SK-N-MC (cell line): ENCODE measurements around the gene PHKA2.

Experiments used
- EZH2 ChIP-seq: fragments of 200-600 bp; sonication (generic); IDR thresholded peaks from one replicate; pipeline ENCODE4 v1.6.1; 2017; ENCODE audit warnings: antibody characterized with exemption
- FOXP2 ChIP-seq: optimal IDR thresholded peaks from 2 replicates; pipeline ENCODE3; 2011; ENCODE audit warnings: mild to moderate bottlenecking, moderate library complexity; ENCODE audit not compliant: insufficient read depth; ENCODE audit errors: extremely low read length, control extremely low read depth
- POLR2AphosphoS5 ChIP-seq: IDR thresholded peaks from 2 replicates; pipeline ENCODE4 v1.6.1; 2012; ENCODE audit warnings: mild to moderate bottlenecking, low read depth, low read length, borderline replicate concordance

- TF ChIP-seq EZH2 (no peak), POLR2AphosphoS5 (no peak), FOXP2 (no peak)
Observed at GRCh38 chrX:18992829-18993228, 8.9 kb upstream of the PHKA2 start.
